Activated T-helper 2 cell treated with anti-CD3 and anti-CD28 coated beads, Interferon-gamma antibody, Interleukin-2, Interleukin-4, amounts not matched to agents 10 μg/mL and 5 μg/mL and 100 μg/mL, durations not matched to agents 14 hours and 24 hours and 36 hours (primary cell): ENCODE results near the gene SRSF7. TPM values are rescaled to one million over a fixed set of nuclear protein-coding genes. Genes with fewer than 3 reads are reported as not detected.
A peak's percentile ranks its signal among the peaks of the same experiment; 100 is the strongest.
"Not testable (repeated sequence)": the region's sequence is repeated elsewhere in the genome, so short reads cannot be mapped to it uniquely, and the experiment has no call there.

Source experiments
- DNase-seq: peaks from one replicate; pipeline ENCODE4 v3.0.0; 2021; ENCODE audit warnings: low spot score
- H3K27ac Mint-ChIP-seq: one replicate; pipeline ENCODE4 v1.8.0; 2021; ENCODE audit warnings: mixed read lengths
- H3K27me3 Mint-ChIP-seq: one replicate; pipeline ENCODE4 v1.8.0; 2021; ENCODE audit warnings: low read depth, mixed read lengths
- H3K36me3 Mint-ChIP-seq: one replicate; pipeline ENCODE4 v1.8.0; 2021; ENCODE audit warnings: low read depth, mixed read lengths
- H3K4me1 Mint-ChIP-seq: one replicate; pipeline ENCODE4 v1.8.0; 2021; ENCODE audit warnings: low read depth, mixed read lengths
- H3K4me3 Mint-ChIP-seq: one replicate; pipeline ENCODE4 v1.8.0; 2021; ENCODE audit warnings: low read depth, mild to moderate bottlenecking, moderate library complexity, mixed read lengths
- H3K9me3 Mint-ChIP-seq: one replicate; pipeline ENCODE4 v1.8.0; 2021; ENCODE audit warnings: mixed read lengths
- intact Hi-C: fragments of 100-400 bp; cut with micrococcal nuclease; formaldehyde crosslinking; loops from one replicate; pipeline ENCODE4 v1.15.1; 2023
- total RNA-seq: library from RNA; stranded (reverse); gene quantifications from 2 replicates; pipeline ENCODE4 v1.2.3, GENCODE V29; 2022

The SRSF7 gene
- 401 and 406 TPM in 2 replicates for total RNA-seq

DNA sequence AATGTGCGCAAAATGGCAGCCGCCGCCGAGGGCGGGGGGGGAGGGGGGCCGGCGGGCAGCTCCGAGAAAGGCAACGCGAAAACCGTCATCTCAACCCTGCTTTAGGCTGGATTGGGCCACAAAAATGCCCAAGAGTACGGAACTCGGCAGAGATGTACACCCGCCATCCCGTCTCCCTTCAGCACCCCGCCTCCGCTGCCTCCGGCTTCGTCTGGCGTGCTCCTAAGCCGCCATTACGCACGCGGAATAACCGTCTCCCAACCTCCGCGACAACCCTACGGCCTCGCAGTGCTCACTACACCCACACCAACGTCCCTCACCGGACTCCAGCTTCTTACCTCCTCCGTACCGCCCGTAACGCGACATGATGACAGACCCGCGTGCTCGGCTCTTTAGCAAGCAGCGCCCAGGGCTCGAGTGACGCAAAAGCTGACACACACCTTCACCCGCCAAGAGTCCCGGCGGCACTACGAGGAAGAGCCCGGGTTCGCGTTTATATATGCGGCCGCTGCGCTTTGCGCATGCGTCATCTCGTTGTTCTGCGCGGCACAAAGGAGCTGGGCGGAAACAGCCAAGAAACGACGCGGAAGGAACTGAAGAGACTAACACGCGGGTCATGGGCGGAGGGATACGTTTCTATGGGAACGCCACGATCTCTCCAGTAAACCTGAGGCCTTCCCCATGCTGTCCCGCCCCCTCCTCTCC lies at the start of gene SRSF7:
Gene SRSF7, minus strand, starts transcription at position 471 of the 705 bp plus-strand sequence. Its CDS starts 105 bp downstream, at position 366.
- intact Hi-C loops: loop anchor here (1.0 to 10.0 kb wide), 5 partner anchors 27 to 374 kb away; partner anchors contain the start of genes ATL2, GEMIN6 and SOS1
- peak; percentile 97 for DNase-seq

DNA sequence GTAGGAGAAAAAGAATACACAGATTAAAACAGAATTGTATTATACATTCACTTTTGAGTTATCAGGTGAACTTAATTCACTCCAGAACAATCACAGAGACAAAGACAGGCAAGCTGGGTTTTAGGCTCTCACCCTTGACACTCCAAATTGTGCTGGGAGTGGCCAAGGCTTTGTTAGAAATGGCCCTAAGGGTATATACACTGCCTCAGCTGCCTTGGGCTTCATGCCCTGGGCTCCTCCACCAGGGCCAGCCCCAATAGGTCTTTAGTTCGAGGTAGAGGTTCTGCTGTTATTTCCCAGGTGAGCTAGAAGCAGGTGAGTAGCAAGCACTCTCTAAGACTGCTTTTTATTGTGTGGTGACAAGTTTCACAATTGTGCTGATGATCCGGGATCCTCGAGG lies 46.8 kb upstream of the SRSF7 start:
- no peaks in the 10 kb centered on the region for H3K27me3 Mint-ChIP-seq
- no peaks in the 10 kb centered on the region for H3K9me3 Mint-ChIP-seq
- DNase-seq: no peak
- H3K36me3 Mint-ChIP-seq: no peaks in the 10 kb centered on the region
- H3K4me3 Mint-ChIP-seq: no peak overlapping the region
- no peak overlapping the region for H3K27ac Mint-ChIP-seq
- intact Hi-C loops: no loop called here
- H3K4me1 Mint-ChIP-seq: no peaks in the 10 kb centered on the region

More for the DNA sequence above, at the start of gene SRSF7:
- Mint-ChIP-seq H3K4me1 (peaks cover 53% of the 10 kb centered on the region), H3K36me3 (peaks cover 51% of the 10 kb centered on the region), H3K27ac (peak within 1 kb of the TSS; percentile 100), H3K9me3 (no peaks in the 10 kb centered on the region), H3K27me3 (no peaks in the 10 kb centered on the region), H3K4me3 (peak within 1 kb of the TSS; percentile 98)

DNA sequence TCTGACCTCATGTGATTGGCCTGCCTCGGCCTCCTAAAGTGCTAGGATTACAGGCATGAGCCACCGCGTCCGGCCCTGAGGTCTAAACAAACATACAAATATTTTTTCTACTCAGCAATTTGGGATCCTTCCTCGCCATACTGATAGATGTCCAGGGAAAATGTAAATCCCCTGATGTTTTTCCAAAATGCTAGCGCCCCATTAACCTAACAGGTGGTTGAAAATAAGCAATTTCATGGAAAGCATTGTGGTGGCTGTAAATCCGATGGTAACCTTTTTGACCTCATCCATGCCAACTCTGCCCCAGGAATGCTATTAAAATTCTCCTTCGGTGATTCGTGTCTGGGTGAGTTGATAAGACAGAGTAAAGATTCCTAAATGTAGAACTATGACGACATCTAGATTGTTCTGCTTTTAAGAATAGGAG lies 46.1 kb upstream of the SRSF7 start:
- Mint-ChIP-seq H3K36me3 (no peaks in the 10 kb centered on the region), H3K27me3 (no peaks in the 10 kb centered on the region), H3K27ac (no peak overlapping the region), H3K4me1 (no peaks in the 10 kb centered on the region), H3K9me3 (no peaks in the 10 kb centered on the region), H3K4me3 (no peak overlapping the region)
- intact Hi-C loops: no loop called here
- no peak for DNase-seq

DNA sequence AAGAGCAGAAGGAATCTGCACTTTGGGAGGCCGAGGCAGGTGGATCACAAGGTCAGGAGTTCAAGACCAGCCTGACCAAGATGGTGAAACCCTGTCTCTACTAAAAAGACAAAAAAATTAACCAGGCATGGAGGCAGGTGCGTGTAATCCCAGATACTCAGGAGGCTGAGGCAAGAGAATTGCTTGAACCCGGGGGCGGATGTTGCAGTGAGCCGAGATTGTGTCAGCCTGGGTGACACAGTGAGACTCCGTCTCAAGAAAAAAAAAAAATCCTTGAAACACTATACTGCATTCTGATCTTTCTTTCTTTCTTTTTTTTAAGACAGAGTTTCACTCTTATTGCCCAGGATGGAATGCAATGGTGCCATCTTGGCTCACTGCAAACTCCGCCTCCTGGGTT lies 43.9 kb upstream of the SRSF7 start:
- H3K9me3 Mint-ChIP-seq, H3K27ac Mint-ChIP-seq, DNase-seq, intact Hi-C loops, H3K36me3 Mint-ChIP-seq, H3K4me1 Mint-ChIP-seq, H3K27me3 Mint-ChIP-seq, H3K4me3 Mint-ChIP-seq: not testable (repeated sequence)

DNA sequence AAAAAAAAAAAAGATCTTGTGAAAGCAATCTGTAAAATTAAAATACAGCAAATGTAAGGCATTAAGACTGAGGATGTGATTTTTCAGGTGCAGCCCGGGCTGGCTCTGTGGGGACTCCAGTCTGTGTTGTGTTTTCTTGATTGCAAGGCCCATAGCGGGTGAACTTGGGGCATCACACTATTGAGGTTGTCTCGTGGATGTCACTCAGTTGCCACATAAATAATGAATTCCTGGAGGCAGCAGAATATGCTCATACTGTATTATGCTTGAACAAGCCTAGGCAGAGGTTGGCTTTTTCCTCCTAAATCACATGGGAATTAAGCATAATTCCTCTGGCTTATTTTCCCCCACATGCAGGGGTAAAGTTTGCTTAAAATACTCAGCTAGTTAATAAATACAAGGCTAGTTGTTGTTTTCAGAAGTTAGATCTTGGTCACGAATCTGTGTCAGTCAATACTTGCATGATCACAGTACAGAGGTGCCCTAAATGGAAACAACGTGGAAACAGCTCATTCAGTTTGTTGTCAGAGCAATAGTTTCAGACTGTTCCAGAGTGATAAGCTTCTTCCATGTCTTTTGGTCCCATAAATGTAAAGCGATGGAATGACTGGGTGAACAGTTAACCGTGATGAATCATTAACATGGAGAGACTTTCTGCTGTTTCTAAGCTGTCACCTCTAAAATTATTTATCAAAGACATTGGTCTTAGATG lies 43.2 kb upstream of the SRSF7 start:
- Mint-ChIP-seq H3K27me3 (no peaks in the 10 kb centered on the region), H3K27ac (no peak overlapping the region), H3K9me3 (no peaks in the 10 kb centered on the region), H3K4me3 (no peak overlapping the region), H3K36me3 (no peaks in the 10 kb centered on the region), H3K4me1 (no peaks in the 10 kb centered on the region)
- intact Hi-C loops: no loop called here
- no peak for DNase-seq

DNA sequence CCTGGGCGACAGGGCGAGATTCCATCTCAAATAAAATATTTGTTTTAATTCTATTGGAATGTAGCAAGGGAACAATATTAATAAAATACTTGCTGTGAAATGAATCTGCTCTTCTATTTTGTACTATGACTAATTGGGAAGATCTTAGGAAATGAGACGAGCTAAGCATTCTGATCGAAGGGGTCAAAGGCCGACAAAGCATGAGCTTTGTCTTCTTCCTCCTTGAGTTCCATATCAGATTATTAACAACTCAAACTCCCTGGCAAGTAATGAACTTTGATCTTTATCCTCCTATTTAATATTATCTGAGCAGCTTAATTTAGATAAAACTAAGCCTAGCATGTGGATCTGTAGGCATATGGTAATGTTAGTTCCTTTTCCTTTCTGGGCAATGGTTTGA lies 42.4 kb upstream of the SRSF7 start:
- Mint-ChIP-seq H3K9me3 (no peaks in the 10 kb centered on the region), H3K27ac (no peak overlapping the region), H3K4me1 (no peaks in the 10 kb centered on the region)

DNA sequence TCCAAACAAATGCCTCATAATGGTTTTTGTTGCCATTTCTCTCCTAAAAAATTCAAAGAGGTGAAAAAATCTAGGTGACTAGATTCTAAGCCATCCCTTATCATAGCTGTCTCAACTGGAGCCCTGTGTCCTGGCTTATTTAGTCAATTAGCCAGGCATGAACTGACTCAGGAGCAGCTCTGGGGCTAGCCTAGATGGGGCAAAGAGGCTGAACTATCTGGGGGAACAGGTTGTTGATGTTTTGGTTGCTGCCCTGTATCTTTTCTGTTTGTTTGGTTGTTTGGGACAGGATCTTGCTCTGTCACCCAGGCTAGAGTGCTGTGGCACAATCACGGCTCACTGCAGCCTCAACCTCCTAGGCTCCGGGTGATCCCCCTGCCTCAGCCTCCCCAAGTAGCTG lies 41.6 kb upstream of the SRSF7 start:
- H3K4me1 Mint-ChIP-seq: no peaks in the 10 kb centered on the region
- no peak overlapping the region for H3K27ac Mint-ChIP-seq
- no peaks in the 10 kb centered on the region for H3K27me3 Mint-ChIP-seq
- no peak for DNase-seq
- intact Hi-C loops: no loop called here
- H3K9me3 Mint-ChIP-seq: no peaks in the 10 kb centered on the region
- H3K36me3 Mint-ChIP-seq: no peaks in the 10 kb centered on the region
- no peak overlapping the region for H3K4me3 Mint-ChIP-seq

More for the DNA sequence above, 42.4 kb upstream of the SRSF7 start:
- no peak for DNase-seq
- no peaks in the 10 kb centered on the region for H3K36me3 Mint-ChIP-seq
- intact Hi-C loops: no loop called here
- no peaks in the 10 kb centered on the region for H3K27me3 Mint-ChIP-seq
- no peak overlapping the region for H3K4me3 Mint-ChIP-seq

DNA sequence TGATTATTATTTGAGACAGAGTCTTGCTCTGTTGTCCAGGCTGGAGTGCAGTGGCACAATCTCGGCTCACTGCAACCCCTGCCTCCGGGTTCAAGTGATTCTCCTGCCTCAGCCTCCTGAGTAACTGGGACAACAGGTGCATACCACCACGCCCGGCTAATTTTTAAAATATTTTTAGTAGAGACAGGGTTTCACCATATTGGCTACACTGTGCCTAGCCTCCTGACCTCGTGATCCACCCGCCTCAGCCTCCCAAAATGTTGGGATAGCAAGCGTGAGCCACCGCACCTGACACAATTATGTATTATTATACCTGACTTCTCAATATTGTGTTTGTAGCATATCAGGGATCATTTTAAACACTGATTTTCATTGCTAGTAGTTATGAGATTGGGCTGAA lies 41.2 kb upstream of the SRSF7 start:
- H3K4me3 Mint-ChIP-seq, intact Hi-C loops, H3K4me1 Mint-ChIP-seq, H3K27ac Mint-ChIP-seq, H3K27me3 Mint-ChIP-seq, H3K9me3 Mint-ChIP-seq, H3K36me3 Mint-ChIP-seq, DNase-seq: not testable (repeated sequence)

DNA sequence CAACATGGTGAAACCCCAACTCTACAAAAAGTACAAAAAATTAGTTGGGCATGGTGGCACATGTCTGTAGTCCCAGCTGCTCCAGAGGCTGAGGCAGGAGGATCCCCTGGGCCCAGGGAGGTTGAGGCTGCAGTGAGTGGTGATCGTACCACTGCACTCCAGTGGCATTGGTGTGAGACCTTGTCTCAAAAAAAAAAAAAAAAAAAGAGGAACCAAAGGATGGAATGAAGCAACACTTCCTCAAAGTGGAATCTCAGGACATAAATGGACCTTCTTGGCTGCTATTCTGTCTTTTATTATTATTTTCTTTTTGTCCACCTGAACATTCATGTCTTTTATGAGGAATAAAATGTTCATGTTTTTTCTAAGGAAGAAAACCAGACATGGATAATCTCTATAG lies 40.6 kb upstream of the SRSF7 start:
- H3K4me1 Mint-ChIP-seq: no peaks in the 10 kb centered on the region
- no peaks in the 10 kb centered on the region for H3K27me3 Mint-ChIP-seq
- DNase-seq: no peak
- intact Hi-C loops: no loop called here
- no peak overlapping the region for H3K4me3 Mint-ChIP-seq
- no peaks in the 10 kb centered on the region for H3K9me3 Mint-ChIP-seq
- H3K36me3 Mint-ChIP-seq: no peaks in the 10 kb centered on the region
- H3K27ac Mint-ChIP-seq: no peak overlapping the region

DNA sequence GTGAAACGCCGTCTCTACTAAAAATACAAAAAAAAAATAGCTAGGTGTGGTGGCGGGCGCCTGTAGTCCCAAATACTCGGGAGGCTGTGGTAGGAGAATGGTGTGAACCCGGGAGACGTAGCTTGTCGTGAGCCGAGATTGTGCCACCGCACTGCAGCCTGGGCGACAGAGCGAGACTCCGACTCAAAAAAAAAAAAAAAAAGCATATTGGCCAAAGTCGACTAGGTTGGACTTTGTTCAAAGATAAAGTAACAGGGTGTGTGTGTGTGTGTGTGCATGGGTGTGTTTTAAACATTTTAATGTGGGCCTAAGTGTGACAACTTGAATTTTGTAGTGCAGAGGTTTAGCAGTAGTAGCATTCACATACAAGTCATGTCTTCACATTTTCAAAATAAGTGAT lies 38.5 kb upstream of the SRSF7 start:
- Mint-ChIP-seq H3K4me1 (no peaks in the 10 kb centered on the region), H3K4me3 (no peak overlapping the region), H3K36me3 (no peaks in the 10 kb centered on the region), H3K9me3 (no peaks in the 10 kb centered on the region), H3K27me3 (no peaks in the 10 kb centered on the region), H3K27ac (no peak overlapping the region)
- no peak for DNase-seq
- intact Hi-C loops: no loop called here

DNA sequence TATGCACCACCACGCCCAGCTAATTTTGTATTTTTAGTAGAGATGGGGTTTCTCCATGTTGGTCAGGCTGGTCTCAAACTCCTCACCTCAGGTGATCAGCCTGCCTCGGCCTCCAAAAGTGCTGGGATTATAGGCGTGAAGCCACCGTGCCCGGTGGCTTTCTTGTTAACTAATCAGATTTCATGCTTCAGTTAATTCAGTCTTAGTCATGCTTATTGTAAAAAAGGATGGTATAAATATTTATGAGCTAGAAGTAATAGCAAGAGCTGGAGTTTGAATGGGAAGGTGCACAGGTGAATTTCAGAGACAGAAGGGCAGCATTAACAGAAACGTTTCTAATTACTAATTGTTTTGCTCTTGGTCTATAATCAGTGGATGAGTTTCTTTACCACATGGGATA lies 37.1 kb upstream of the SRSF7 start:
- no peak overlapping the region for H3K4me3 Mint-ChIP-seq
- H3K4me1 Mint-ChIP-seq: no peaks in the 10 kb centered on the region
- DNase-seq: no peak
- no peak overlapping the region for H3K27ac Mint-ChIP-seq
- H3K36me3 Mint-ChIP-seq: no peaks in the 10 kb centered on the region
- no peaks in the 10 kb centered on the region for H3K9me3 Mint-ChIP-seq
- H3K27me3 Mint-ChIP-seq: no peaks in the 10 kb centered on the region
- intact Hi-C loops: no loop called here

DNA sequence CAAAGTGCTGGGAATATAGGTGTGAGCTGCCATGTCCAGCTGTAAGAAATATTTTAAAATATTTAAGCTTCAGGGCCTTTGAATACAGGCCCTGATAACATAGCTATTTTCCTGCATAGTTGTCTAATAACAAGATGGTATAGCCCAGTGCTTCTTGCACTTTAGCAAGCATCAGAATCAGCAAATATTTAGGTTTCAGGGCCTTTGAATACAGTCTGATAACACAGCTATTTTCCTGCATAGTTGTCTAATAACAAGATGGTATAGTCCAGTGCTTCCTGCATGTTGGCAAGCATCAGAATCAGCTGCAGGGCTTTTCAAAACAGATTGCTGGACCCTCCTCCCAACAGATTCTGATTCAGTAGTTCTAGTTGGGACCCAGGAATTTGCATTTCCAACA lies 32.4 kb upstream of the SRSF7 start:
- Mint-ChIP-seq H3K27ac (no peak overlapping the region), H3K4me1 (peaks cover 4% of the 10 kb centered on the region), H3K9me3 (no peaks in the 10 kb centered on the region), H3K27me3 (no peaks in the 10 kb centered on the region), H3K36me3 (peaks cover 10% of the 10 kb centered on the region), H3K4me3 (no peak overlapping the region)
- no peak for DNase-seq
- intact Hi-C loops: no loop called here

DNA sequence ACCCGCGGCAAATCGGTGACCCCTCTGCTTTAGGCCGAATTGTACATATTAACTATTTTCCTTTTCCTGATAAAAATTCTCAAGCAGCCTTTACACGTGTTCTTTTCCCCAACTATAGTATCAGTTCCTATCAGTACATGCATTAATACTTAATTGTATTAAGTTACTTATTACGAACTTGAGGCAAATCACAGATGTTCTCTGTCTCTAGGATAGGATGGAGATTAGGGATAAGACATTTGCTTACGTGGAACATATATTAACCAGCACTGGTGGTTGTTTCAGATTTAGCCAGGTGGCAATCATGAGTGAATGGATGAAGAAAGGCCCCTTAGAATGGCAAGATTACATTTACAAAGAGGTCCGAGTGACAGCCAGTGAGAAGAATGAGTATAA lies 27.5 kb upstream of the SRSF7 start:
- Mint-ChIP-seq H3K9me3 (no peaks in the 10 kb centered on the region), H3K4me1 (peaks cover 10% of the 10 kb centered on the region), H3K4me3 (peak overlapping the region; percentile 97), H3K36me3 (peaks cover 15% of the 10 kb centered on the region), H3K27me3 (peaks cover 16% of the 10 kb centered on the region), H3K27ac (peak overlapping the region; percentile 96)
- intact Hi-C loops: loop anchor here (1.0 to 10.0 kb wide), 3 partner anchors 16 to 96 kb away; partner anchors contain the start of genes DHX57, MORN2 and SRSF7
- no peak for DNase-seq
